Smooth muscle cell (in vitro differentiated cells): ENCODE measurements around the gene RGS7. TPM values are rescaled to one million over a fixed set of nuclear protein-coding genes. Genes with fewer than 3 reads are reported as not detected.
A peak's percentile ranks its signal among the peaks of the same experiment; 100 is the strongest.

Source experiments
- DNase-seq: peaks from one replicate; lab custom pipeline; 2025; ENCODE audit not compliant: unreplicated experiment; lab: John Stamatoyannopoulos, UW
- H2AFZ ChIP-seq: fragments of 200-600 bp; sonication (generic); 2 replicates; pipeline ENCODE4 v1.6.0; 2016; ENCODE audit warnings: antibody characterized with exemption, low read depth, mild to moderate bottlenecking
- H3F3A ChIP-seq: fragments of 200-600 bp; sonication (generic); 2 replicates; pipeline ENCODE4 v1.6.0; 2017; ENCODE audit warnings: antibody characterized with exemption, low read depth
- H3K27ac ChIP-seq: fragments of 200-600 bp; sonication (generic); 2 replicates; pipeline ENCODE4 v1.5.1; 2016; ENCODE audit warnings: low read depth, mild to moderate bottlenecking
- H3K27me3 ChIP-seq: fragments of 200-600 bp; sonication (generic); 2 replicates; pipeline ENCODE4 v1.6.1; 2016; ENCODE audit warnings: low read depth, mild to moderate bottlenecking
- H3K36me3 ChIP-seq: fragments of 200-600 bp; sonication (generic); 2 replicates; pipeline ENCODE4 v1.5.1; 2016; ENCODE audit warnings: low read depth
- H3K4me1 ChIP-seq: fragments of 200-600 bp; sonication (generic); 2 replicates; pipeline ENCODE4 v1.5.1; 2016; ENCODE audit warnings: low read depth
- H3K4me2 ChIP-seq: fragments of 200-600 bp; sonication (generic); 2 replicates; pipeline ENCODE4 v1.6.0; 2016; ENCODE audit warnings: mild to moderate bottlenecking
- H3K4me3 ChIP-seq: fragments of 200-600 bp; sonication (generic); 2 replicates; pipeline ENCODE4 v1.5.1; 2016; ENCODE audit warnings: mild to moderate bottlenecking
- H3K79me2 ChIP-seq: fragments of 200-600 bp; sonication (generic); 2 replicates; pipeline ENCODE4 v1.6.0; 2016; ENCODE audit warnings: low read depth, mild to moderate bottlenecking
- H3K9ac ChIP-seq: fragments of 200-600 bp; sonication (generic); 2 replicates; pipeline ENCODE4 v1.6.0; 2016; ENCODE audit warnings: low read depth
- H3K9me3 ChIP-seq: fragments of 200-600 bp; sonication (generic); replicated peaks from 2 replicates; pipeline ENCODE4 v1.5.1; 2016; ENCODE audit warnings: low read depth
- H4K20me1 ChIP-seq: fragments of 200-600 bp; sonication (generic); 2 replicates; pipeline ENCODE4 v1.6.0; 2016; ENCODE audit warnings: low read depth
- WGBS: methylation state at CpG from one replicate; pipeline ENCODE4 v1.1.7; 2016; ENCODE audit warnings: low lambda C conversion rate; 5-methylcytosine and 5-hydroxymethylcytosine counted together
- polyA plus RNA-seq: library from polyadenylated mRNA; unstranded; fragments of >200 nt; fragmentation: Nextera tagmentation; extraction: Ambion mirVana; gene quantifications from 2 replicates; pipeline ENCODE4 v1.2.1, GENCODE V29; 2016
- total RNA-seq: library from RNA; depleted of rRNA; stranded (reverse); fragments of >200 nt; gene quantifications from 2 replicates; pipeline ENCODE4 v1.2.3, GENCODE V29; 2014
- TF ChIP-seq, protein P1 (sequence below): fragments of 200-600 bp; sonication (generic); IDR thresholded peaks from 2 replicates; pipeline ENCODE4 v1.5.1; 2017; ENCODE audit warnings: borderline replicate concordance, mild to moderate bottlenecking, antibody characterized with exemption; ENCODE audit not compliant: insufficient read depth, poor library complexity, severe bottlenecking

RGS7 gene
- total and polyA plus RNA-seq, 2 experiments from 2014 or later: 0.16 TPM; not detected in 1

DNA sequence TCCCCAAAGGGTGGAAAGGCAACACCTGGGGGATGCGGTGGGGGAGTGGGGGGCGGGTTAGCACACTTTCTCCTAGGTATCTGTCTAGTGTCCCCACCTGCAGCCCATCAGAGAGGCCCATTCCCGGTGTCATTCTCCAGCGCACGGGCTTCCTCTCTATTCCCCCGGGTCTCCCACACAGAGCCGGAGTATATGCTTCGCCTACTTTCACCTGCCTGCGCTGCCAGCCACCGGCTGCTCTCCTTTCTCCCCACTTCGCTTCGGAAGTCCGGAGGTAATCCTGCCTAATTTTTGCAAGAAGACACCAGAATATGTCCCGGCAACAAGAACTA is 852 bp downstream of the RGS7 start:
- Histone ChIP-seq H3F3A (no peaks in the 10 kb centered on the region), H3K4me1 (no peaks in the 10 kb centered on the region), H2AFZ (no peak overlapping the region), H3K4me3 (peak overlapping the region; percentile 71), H3K79me2 (no peaks in the 10 kb centered on the region), H4K20me1 (no peaks in the 10 kb centered on the region), H3K9ac (no peak overlapping the region), H3K36me3 (no peaks in the 10 kb centered on the region), H3K27ac (no peak overlapping the region), H3K9me3 (no peaks in the 10 kb centered on the region), H3K27me3 (peaks cover 67% of the 10 kb centered on the region), H3K4me2 (peak overlapping the region; percentile 94)
- no peak for DNase-seq
- WGBS: 9% methylated on average over 14 of the region's 14 CpGs
- TF ChIP-seq, protein P1, sequence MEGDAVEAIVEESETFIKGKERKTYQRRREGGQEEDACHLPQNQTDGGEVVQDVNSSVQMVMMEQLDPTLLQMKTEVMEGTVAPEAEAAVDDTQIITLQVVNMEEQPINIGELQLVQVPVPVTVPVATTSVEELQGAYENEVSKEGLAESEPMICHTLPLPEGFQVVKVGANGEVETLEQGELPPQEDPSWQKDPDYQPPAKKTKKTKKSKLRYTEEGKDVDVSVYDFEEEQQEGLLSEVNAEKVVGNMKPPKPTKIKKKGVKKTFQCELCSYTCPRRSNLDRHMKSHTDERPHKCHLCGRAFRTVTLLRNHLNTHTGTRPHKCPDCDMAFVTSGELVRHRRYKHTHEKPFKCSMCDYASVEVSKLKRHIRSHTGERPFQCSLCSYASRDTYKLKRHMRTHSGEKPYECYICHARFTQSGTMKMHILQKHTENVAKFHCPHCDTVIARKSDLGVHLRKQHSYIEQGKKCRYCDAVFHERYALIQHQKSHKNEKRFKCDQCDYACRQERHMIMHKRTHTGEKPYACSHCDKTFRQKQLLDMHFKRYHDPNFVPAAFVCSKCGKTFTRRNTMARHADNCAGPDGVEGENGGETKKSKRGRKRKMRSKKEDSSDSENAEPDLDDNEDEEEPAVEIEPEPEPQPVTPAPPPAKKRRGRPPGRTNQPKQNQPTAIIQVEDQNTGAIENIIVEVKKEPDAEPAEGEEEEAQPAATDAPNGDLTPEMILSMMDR: no peak

DNA sequence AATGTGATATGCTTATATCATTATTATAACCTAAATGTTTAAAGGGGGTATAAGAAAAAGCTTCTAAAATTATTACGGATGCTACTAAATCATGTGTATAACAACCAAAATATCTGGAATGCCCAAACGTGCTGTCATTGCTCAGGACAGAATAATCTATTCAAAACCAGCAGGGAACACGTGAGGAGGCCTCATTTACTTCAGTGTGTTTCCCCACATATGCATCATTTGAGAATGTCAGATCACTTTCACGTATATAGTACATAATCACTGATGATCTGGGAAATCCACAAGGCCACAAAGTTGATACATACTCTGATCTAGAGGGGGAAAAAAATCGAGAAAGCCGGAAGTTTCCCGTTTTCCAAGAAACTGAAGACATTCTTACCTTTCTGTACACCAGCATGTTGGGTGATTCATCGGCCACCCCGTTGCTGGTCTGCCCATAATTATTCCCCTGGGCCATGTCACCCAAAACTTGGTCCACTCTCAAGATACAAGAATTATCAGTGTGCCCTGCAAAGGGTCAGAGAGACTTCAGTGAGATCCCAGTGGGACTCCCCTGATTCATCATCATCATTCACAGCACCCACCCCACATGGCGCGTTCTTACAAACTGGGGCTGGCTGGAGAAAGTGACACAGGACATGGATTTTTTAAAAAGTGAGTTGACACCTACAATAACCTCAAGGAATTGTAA is 1.5 kb downstream of the RGS7 start:
- Histone ChIP-seq H4K20me1 (no peaks in the 10 kb centered on the region), H3K27ac (no peak overlapping the region), H3K9ac (no peak overlapping the region), H3K36me3 (no peaks in the 10 kb centered on the region), H3K9me3 (no peaks in the 10 kb centered on the region), H3K27me3 (peaks cover 65% of the 10 kb centered on the region), H3K4me1 (no peaks in the 10 kb centered on the region), H3K4me2 (no peak overlapping the region), H3F3A (no peaks in the 10 kb centered on the region), H2AFZ (no peak overlapping the region), H3K4me3 (no peak overlapping the region), H3K79me2 (no peaks in the 10 kb centered on the region)
- TF ChIP-seq, protein P1: no peak
- 84% methylated on average over 11 of the region's 11 CpGs for WGBS
- no peak for DNase-seq

DNA sequence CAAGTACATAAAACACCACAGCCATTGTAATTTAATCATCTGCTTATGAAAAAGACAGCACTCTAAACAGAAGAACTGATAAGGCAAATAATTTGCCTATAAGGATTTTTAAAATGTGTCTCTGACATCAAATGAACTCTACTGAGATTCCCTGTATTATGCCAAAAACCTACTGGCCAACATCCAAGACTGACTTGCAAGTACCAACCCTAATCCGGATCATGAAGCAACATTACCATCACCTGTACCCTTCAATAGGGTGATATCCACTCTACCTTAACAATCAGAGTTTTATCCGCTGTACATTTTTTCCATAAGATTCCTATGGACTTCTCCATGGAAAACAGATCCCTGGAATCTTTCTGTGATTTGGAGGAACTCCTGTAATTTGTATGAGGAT is 4.6 kb downstream of the RGS7 start:
- Histone ChIP-seq H2AFZ (no peak overlapping the region), H3K4me2 (no peak overlapping the region), H3K4me1 (no peaks in the 10 kb centered on the region), H3K79me2 (no peaks in the 10 kb centered on the region), H3K9ac (no peak overlapping the region), H3K9me3 (no peaks in the 10 kb centered on the region), H3K27ac (no peak overlapping the region), H3K36me3 (no peaks in the 10 kb centered on the region), H3K4me3 (no peak overlapping the region), H3F3A (no peaks in the 10 kb centered on the region), H4K20me1 (no peaks in the 10 kb centered on the region), H3K27me3 (peaks cover 36% of the 10 kb centered on the region)
- TF ChIP-seq, protein P1: no peak
- no peak for DNase-seq
- WGBS: 90% methylated on average over 2 of the region's 2 CpGs

DNA sequence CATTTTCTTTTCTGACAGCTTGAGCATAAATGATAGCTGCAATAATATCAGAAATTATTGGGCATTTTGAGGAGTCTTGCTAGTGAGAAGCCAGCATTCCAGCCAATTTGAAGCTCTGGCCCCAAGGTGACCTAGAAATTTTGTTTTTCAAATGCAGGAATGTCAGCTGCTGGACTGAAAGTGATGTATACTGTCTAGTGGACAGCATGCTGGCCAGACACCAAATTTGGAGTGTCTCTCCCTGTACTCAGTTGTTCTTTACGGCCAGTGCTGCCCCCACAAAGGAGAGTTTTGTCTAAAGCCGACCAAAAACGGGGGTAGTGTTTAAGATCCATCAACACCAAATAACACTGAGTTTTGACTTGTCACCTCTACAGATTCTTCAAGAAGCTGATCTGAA is 5.2 kb downstream of the RGS7 start:
- no peaks in the 10 kb centered on the region for H4K20me1 ChIP-seq
- 73% methylated on average over 3 of the region's 3 CpGs for WGBS
- H3K36me3 ChIP-seq: no peaks in the 10 kb centered on the region
- peaks cover 31% of the 10 kb centered on the region for H3K27me3 ChIP-seq
- no peak overlapping the region for H2AFZ ChIP-seq
- no peak overlapping the region for H3K4me2 ChIP-seq
- no peaks in the 10 kb centered on the region for H3F3A ChIP-seq
- H3K4me1 ChIP-seq: no peaks in the 10 kb centered on the region
- TF ChIP-seq, protein P1: no peak
- no peaks in the 10 kb centered on the region for H3K9me3 ChIP-seq
- DNase-seq: no peak
- H3K79me2 ChIP-seq: no peaks in the 10 kb centered on the region
- no peak overlapping the region for H3K4me3 ChIP-seq
- H3K9ac ChIP-seq: no peak overlapping the region
- H3K27ac ChIP-seq: no peak overlapping the region
